ENCODE measurements around the gene NRGN.

The NRGN gene

DNA sequence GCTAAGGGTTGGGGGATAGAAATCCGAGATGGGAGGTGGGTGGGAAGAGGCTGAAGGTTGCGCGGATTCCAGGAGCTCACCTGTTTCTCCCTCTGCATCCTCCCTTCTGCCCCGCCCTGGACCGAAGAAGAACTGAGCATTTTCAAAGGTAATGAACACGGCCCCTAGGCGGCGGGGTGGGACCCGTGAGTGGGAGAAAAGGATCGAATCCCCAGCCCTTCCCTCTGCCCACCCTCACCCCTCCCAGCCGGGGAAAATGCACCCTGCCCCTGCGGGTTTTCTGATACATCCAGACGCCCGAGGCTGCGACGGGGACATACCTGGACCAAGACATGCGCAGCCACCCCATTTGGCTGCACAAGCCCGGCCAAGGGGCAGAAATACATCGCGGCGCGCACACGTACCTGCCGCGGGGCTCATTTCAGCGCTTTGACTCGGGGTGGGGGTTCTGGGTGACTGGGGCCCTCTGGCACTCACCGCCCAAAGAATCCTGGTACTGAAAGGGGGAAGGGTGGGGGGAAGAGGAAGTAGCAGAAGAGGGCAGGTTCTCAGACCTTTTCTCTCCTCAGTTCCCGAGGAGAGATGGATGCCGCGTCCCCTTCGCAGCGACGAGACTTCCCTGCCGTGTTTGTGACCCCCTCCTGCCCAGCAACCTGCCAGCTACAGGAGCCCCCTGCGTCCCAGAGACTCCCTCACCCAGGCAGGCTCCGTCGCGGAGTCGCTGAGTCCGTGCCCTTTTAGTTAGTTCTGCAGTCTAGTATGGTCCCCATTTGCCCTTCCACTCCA lies 6.3 kb downstream of the NRGN start:
- Mint-ChIP-seq H3K9me3 (no peaks in the 10 kb centered on the region), H3K27ac (peak overlapping the region; percentile 83 to 89), H3K36me3 (ENCODE audit: insufficient read depth) (peaks cover 4% of the 10 kb centered on the region), H3K4me1 (ENCODE audit: low read depth in 2 of 2) (peaks cover 4 to 9% of the 10 kb centered on the region in 2 donors), H3K4me3 (peak overlapping the region; percentile 89 to 93), H3K27me3 (peaks cover 18 to 27% of the 10 kb centered on the region in 2 donors)
- DNase-seq (peak in 1 of 3 experiments; percentile 24), ATAC-seq (replicated peaks) (peak; percentile 19)

DNA sequence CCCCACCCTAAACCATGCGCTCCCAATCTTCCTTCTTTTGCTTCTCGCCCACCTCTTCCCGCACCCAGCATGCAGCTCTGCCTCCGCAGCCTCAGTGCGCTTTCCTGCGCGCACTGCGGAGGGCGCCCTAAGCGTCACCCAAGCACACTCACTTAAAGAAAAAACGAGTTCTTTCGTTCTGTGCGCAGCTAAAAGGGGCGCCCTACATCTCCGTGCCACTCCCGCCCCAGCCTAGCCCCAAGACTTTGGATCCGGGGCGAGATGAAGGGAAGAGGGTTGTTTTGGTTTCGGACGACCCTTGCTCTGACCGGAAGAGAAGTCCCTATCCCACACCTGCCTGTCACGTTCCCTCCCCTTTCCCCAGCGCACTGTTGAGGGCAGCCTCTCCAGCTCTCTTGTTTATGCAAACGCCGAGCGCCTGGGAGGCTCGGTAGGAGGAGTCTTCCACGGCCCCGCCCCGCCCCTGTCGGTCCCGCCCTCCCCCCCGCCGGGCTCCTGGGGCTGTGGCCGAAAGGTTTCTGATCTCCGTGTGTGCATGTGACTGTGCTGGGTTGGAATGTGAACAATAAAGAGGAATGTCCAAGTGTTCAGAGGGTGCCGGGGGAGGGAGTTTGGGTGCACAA lies 7.0 kb downstream of the NRGN start:
- peak; percentile 66 to 76 (median 66) for DNase-seq

DNA sequence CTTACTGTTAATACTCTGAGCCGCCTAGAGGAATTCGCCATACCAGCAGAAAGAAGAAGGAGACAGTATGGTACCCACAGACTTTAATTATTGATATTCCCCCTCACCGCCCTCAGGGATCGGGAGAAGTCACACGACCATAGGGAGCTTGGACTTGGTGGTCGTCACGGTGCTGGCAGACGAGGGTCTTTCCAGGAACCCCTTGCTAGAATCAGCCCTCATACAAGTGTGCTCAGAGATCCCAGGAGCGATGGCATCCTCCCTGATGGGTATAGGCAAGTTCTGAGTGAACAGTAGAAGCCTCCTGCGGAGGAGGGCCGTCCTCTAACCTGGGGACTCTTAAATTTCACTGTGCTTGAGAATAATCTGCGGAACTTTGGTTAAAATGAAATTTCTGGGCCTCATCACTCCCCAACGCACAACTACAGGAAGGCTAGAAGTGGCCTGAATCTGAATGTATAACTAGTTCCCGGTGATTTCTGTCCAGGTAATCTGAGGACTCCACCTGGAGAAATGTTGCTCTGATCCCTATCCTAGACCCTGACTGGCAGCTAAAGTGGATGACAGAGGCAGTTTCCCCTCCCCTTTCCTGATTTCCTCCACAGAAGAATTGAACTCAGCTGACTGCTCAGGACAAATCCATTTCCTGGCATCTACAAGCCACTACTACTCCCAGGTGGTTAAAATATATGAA lies 7.8 kb downstream of the NRGN start:
- DNase-seq (no peak), ATAC-seq (replicated peaks) (no peak)
- H3K4me1 Mint-ChIP-seq (ENCODE audit: low read depth in 2 of 2): peaks cover 4 to 9% of the 10 kb centered on the region in 2 donors
- peaks cover 4% of the 10 kb centered on the region for H3K36me3 Mint-ChIP-seq (ENCODE audit: insufficient read depth)
- peak overlapping the region in 1 of 2 donors; percentile 89 for H3K27ac Mint-ChIP-seq
- H3K4me3 Mint-ChIP-seq: peak overlapping the region; percentile 89 to 93
- no peaks in the 10 kb centered on the region for H3K9me3 Mint-ChIP-seq
- peaks cover 7 to 15% of the 10 kb centered on the region in 2 donors for H3K27me3 Mint-ChIP-seq

More for the DNA sequence above, 7.0 kb downstream of the NRGN start:
- peak overlapping the region; percentile 89 to 93 for H3K4me3 Mint-ChIP-seq
- H3K27ac Mint-ChIP-seq: peak overlapping the region; percentile 83 to 89
- no peaks in the 10 kb centered on the region for H3K9me3 Mint-ChIP-seq
- H3K4me1 Mint-ChIP-seq (ENCODE audit: low read depth in 2 of 2): peaks cover 4 to 9% of the 10 kb centered on the region in 2 donors
- H3K27me3 Mint-ChIP-seq: peaks cover 11 to 23% of the 10 kb centered on the region in 2 donors
- peaks cover 4% of the 10 kb centered on the region for H3K36me3 Mint-ChIP-seq (ENCODE audit: insufficient read depth)
- peak; percentile 91 for ATAC-seq (replicated peaks)

DNA sequence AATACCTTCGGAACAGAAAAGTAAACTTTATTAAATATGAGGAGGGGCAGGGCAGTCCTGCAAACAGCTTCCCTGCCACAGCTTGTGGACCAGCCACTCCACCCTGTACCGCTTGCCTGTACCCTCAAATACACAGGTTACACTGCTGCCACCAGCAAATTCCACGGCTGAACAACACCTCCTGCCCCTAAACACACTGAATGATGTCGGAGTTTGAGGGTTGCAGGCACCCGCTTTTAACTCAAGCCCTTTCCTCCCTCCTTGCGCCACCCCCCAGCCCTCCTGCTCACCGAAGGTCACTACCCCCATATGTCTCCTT lies 8.3 kb downstream of the NRGN start:
- Mint-ChIP-seq H3K9me3 (no peaks in the 10 kb centered on the region), H3K27me3 (peaks cover 7 to 15% of the 10 kb centered on the region in 2 donors), H3K36me3 (ENCODE audit: insufficient read depth) (peaks cover 4% of the 10 kb centered on the region), H3K27ac (no peak overlapping the region), H3K4me1 (ENCODE audit: low read depth in 2 of 2) (peaks cover 4 to 9% of the 10 kb centered on the region in 2 donors), H3K4me3 (no peak overlapping the region)
- ATAC-seq (replicated peaks): no peak
- DNase-seq: no peak

DNA sequence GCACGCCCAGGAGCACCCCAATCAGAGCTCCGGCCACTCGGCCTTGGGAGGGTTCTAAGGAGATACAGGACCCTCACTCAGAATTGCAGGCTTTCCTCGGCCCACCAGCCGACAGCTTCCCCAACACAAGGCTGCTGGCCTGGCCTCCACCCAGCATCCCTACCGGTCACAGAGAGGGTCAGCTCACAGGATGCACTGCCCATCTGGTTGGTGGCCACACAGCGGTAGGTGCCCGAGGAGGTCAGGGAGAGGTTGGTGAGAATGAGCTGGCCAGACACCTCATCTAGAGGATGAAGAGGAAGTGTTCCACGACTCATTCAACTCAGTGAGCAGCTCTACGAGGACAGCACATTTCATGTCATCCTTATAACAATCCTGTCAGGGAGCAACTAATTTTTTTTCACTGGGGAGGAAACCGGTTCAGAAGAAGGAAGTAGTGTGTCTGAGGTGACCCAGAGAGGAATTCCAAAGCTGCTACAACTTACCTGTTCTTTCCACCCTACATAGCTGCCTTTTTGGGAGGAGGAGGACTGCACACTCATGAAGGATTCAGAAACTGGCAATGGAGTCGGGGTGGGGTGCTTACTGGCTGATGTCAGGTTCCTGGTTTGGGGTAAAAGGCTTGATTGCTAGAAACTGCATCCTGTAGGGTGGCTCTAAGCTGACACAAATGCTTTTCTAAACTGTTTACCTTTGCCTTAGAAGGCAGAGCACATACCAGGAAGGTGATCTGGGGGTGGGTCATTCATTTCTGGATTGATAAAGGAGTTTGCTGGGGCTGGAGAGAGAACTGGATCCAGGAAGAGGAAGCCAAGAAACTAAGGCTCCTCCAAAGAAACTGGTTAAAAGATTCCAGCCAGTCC lies 9.0 kb downstream of the NRGN start:
- Mint-ChIP-seq H3K27ac (no peak overlapping the region), H3K36me3 (ENCODE audit: insufficient read depth) (peaks cover 4% of the 10 kb centered on the region), H3K4me3 (no peak overlapping the region), H3K9me3 (no peaks in the 10 kb centered on the region), H3K27me3 (peaks cover 7 to 20% of the 10 kb centered on the region in 2 donors), H3K4me1 (ENCODE audit: low read depth in 2 of 2) (peaks cover 4 to 9% of the 10 kb centered on the region in 2 donors)
- DNase-seq (no peak), ATAC-seq (replicated peaks) (no peak)

DNA sequence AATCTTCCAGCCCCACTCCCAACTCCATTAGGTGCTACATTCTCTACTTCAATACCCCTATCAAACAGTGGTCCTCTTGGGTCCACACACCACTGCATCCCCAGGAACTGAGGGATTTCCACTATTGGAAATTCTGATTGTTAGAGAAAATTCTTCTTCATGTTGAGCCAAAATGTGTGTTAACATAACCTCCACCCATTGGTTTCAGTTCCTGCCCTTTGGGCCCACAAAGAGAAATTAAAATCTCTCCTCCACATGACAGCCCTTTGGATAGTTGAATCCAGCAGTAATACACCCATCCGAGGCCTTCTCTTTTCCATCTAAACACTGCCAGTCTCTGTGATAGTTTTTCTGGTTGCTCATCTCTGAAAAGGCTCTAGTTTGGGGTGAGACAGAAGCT lies 10.2 kb downstream of the NRGN start:
- H3K4me3 Mint-ChIP-seq: no peak overlapping the region
- H3K27me3 Mint-ChIP-seq: peaks cover 7 to 32% of the 10 kb centered on the region in 2 donors
- H3K4me1 Mint-ChIP-seq (ENCODE audit: low read depth in 2 of 2): peaks cover 6 to 9% of the 10 kb centered on the region in 2 donors
- no peaks in the 10 kb centered on the region for H3K9me3 Mint-ChIP-seq
- DNase-seq (no peak), ATAC-seq (replicated peaks) (no peak)
- H3K27ac Mint-ChIP-seq: no peak overlapping the region
- peaks cover 7% of the 10 kb centered on the region for H3K36me3 Mint-ChIP-seq (ENCODE audit: insufficient read depth)

DNA sequence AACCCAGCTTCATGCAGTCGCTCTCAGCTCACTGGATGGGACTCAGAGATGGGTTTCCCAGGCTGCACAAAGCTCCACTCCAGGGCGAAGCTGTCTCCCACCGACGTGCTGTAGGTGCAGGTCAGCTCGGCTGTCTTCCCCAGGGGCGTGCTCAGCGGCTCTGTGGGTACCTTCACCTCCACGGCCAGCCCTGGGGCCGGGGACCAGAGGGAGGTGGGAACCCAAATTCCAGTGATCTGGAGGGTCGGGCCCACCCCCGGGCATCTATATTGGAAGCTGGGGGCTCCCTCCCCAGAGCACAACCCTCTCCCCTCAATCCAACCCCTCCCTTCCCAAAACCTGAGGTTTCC lies 11.6 kb downstream of the NRGN start:
- H3K36me3 Mint-ChIP-seq (ENCODE audit: insufficient read depth): peaks cover 6% of the 10 kb centered on the region
- no peak for ATAC-seq (replicated peaks)
- H3K27ac Mint-ChIP-seq: no peak overlapping the region
- H3K27me3 Mint-ChIP-seq: peaks cover 14 to 41% of the 10 kb centered on the region in 2 donors
- no peaks in the 10 kb centered on the region for H3K9me3 Mint-ChIP-seq
- no peak overlapping the region for H3K4me3 Mint-ChIP-seq
- H3K4me1 Mint-ChIP-seq (ENCODE audit: low read depth in 2 of 2): peaks cover 4 to 6% of the 10 kb centered on the region in 2 donors
- DNase-seq: no peak

DNA sequence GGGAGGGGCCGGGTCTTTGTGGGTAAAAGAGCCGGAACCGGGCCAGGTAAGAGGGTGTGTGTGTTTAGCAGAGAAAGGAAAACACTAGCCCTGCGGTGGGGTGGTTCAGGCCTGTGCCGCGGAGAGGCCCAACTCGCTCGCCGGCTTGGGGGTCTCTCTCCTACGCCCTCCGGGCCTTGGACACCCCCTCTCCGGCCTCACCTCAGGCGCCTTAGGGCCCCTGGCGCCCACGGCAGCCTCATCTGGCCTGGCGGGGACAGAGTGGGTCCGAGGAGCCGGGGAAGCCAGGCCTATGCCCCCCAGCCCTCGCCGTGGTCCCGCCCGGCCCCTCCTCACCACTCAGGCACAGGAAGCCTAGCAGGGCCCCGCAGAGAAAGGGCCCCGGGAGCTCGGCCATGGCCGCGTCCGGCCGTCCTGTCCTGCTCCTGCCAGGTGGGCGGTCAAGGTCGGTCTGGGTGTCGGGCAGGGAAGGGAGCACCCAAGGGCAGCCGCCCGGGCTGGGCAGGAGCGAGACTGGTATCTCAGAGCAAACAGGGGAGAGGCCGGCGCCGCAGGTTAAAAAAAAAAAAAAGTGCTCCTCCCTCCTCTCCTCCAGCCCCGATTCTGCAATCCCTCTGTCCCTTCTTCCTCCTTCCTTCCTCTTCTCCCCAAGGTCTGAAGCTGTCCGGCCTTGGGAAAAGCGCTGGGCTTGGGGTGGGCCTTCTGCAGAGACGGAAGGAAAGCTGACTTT lies 12.2 kb downstream of the NRGN start, which contains the start of gene VSIG2:
Gene VSIG2, minus strand, starts transcription at position 515 of the 730 bp plus-strand sequence. Its CDS starts 118 bp downstream, at position 397.
- Mint-ChIP-seq H3K36me3 (ENCODE audit: insufficient read depth) (peaks cover 4% of the 10 kb centered on the region), H3K9me3 (no peaks in the 10 kb centered on the region), H3K4me3 (no peak within 1 kb of the TSS), H3K27ac (no peak within 1 kb of the TSS), H3K27me3 (peaks cover 19 to 47% of the 10 kb centered on the region in 2 donors), H3K4me1 (ENCODE audit: low read depth in 2 of 2) (peaks cover 0 to 2% of the 10 kb centered on the region in 2 donors)
- ATAC-seq (replicated peaks): no peak
- no peak for DNase-seq

DNA sequence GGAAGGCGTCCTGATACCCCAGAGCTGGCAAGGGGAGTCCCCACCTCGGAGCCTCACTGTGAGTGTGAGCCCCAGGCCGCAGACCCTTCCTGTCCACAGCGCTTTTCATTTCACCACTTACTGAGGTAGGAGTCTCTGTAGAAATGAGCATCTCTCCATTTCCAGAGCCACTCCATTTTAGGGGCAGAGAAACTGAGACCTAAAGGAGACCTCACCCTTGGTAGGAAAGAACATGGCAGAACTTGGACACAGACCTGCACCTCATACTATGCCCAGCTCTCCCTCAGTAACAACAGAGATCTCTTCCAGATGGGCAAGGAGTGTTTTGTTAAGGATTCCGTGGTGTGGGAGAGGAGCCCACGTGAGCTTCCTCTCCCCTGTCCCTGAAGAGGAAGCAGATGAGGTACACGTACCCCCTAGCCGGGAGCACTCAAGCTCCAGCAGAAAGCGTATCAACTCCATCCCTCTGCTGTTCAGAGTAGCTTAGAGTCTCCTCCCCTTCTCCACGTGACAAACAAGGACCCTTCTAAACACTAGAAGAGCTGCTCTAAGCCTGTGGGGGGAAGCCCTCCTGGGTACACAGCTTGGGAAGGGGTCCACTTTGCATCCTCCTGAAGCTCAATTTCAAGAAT lies 12.8 kb downstream of the NRGN start:
- Mint-ChIP-seq H3K4me3 (no peak overlapping the region), H3K9me3 (no peaks in the 10 kb centered on the region), H3K4me1 (ENCODE audit: low read depth in 2 of 2) (peaks cover 0 to 2% of the 10 kb centered on the region in 2 donors), H3K27ac (no peak overlapping the region), H3K27me3 (peaks cover 26 to 54% of the 10 kb centered on the region in 2 donors), H3K36me3 (ENCODE audit: insufficient read depth) (peaks cover 4% of the 10 kb centered on the region)
- DNase-seq: no peak
- ATAC-seq (replicated peaks): no peak

DNA sequence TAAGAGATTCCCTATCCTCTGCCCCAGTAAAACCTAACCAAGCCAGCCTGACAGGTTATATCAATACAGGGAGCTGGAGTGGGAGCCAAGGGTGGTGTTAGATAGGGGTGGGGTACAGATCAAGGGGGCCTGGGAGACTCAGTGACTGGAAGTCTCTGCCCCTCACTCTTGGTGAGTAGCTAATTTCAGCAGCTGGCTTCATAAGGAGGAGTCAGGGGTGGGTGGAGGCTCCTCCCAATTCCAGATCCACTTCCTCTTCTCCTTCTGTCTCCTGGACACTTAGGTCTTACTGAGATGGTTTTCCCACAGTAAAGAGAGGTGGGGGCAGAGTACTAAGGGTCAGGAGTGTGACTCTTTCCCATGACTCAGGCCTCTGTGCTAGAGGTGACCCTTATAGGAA lies 13.5 kb downstream of the NRGN start:
- Mint-ChIP-seq H3K36me3 (ENCODE audit: insufficient read depth) (peaks cover 4% of the 10 kb centered on the region), H3K27me3 (peaks cover 32 to 60% of the 10 kb centered on the region in 2 donors), H3K4me1 (ENCODE audit: low read depth in 2 of 2) (peaks cover 1 to 3% of the 10 kb centered on the region in 2 donors), H3K9me3 (no peaks in the 10 kb centered on the region), H3K4me3 (no peak overlapping the region), H3K27ac (no peak overlapping the region)
- ATAC-seq (replicated peaks) (no peak), DNase-seq (no peak)

DNA sequence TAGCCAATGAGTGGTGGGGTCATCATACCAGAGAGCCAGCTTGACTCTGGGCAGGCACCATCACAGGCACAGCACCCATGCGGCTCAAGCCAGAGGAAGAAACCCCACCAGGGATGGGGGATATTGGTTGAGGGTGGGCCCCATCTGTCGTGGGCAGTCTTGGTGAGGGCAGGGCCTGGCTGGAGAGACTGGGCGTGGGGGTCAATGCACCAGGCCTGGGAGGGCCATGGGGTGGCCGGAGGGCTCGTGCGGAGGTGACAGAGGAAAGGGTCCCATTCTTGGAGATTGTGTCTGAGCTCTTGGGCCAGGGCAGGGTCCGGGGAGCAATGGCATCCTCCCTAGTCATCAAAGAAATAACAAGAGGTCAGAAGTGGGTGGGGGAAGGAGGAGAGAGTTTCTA lies 13.9 kb downstream of the NRGN start:
- no peaks in the 10 kb centered on the region for H3K9me3 Mint-ChIP-seq
- peaks cover 5 to 7% of the 10 kb centered on the region in 2 donors for H3K4me1 Mint-ChIP-seq (ENCODE audit: low read depth in 2 of 2)
- H3K36me3 Mint-ChIP-seq (ENCODE audit: insufficient read depth): peaks cover 4% of the 10 kb centered on the region
- H3K27me3 Mint-ChIP-seq: peaks cover 36 to 64% of the 10 kb centered on the region in 2 donors
- DNase-seq (no peak), ATAC-seq (replicated peaks) (no peak)
- H3K27ac Mint-ChIP-seq: no peak overlapping the region
- no peak overlapping the region for H3K4me3 Mint-ChIP-seq

DNA sequence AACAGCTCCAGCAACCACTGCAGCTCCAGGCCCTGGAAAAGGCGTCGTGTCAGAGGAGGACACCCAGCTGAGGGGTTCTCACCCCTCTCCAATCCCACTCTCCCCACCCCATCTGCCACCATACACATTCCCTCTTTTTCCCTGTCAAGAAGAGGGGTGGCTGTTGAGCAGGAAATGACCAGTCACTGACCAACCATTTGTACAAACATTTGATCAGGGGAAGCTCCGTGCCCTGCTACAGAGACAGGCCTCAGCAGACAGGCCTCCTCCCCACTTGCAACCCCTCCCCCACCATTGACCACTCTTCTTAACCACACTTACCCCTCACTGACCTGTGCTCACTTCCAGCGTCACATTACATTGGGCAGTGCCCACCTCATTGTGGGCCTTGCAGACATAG lies 14.6 kb downstream of the NRGN start:
- ATAC-seq (replicated peaks) (no peak), DNase-seq (no peak)
- no peaks in the 10 kb centered on the region for H3K9me3 Mint-ChIP-seq
- H3K4me1 Mint-ChIP-seq (ENCODE audit: low read depth in 2 of 2): peaks cover 7% of the 10 kb centered on the region in 2 donors
- no peak overlapping the region for H3K27ac Mint-ChIP-seq
- H3K4me3 Mint-ChIP-seq: no peak overlapping the region
- H3K36me3 Mint-ChIP-seq (ENCODE audit: insufficient read depth): peaks cover 4% of the 10 kb centered on the region
- H3K27me3 Mint-ChIP-seq: peaks cover 43 to 71% of the 10 kb centered on the region in 2 donors

Measured in effector memory CD8-positive, alpha-beta T cell (primary cell).